C4-2B (cell line): ENCODE measurements around the gene TSPAN3.

Experiments
- H3K27ac ChIP-seq: fragments of 450-650 bp; 2 replicates; pipeline ENCODE4 v1.5.1; 2017
- ZFX ChIP-seq: fragments of 450-650 bp; IDR thresholded peaks from 2 replicates; pipeline ENCODE4 v1.6.1; 2017
- TF ChIP-seq, protein P1 (sequence below): fragments of 450-650 bp; conservative IDR thresholded peaks from 2 replicates; pipeline ENCODE4 v1.5.1; 2017; ENCODE audit warnings: mild to moderate bottlenecking

Gene TSPAN3

DNA sequence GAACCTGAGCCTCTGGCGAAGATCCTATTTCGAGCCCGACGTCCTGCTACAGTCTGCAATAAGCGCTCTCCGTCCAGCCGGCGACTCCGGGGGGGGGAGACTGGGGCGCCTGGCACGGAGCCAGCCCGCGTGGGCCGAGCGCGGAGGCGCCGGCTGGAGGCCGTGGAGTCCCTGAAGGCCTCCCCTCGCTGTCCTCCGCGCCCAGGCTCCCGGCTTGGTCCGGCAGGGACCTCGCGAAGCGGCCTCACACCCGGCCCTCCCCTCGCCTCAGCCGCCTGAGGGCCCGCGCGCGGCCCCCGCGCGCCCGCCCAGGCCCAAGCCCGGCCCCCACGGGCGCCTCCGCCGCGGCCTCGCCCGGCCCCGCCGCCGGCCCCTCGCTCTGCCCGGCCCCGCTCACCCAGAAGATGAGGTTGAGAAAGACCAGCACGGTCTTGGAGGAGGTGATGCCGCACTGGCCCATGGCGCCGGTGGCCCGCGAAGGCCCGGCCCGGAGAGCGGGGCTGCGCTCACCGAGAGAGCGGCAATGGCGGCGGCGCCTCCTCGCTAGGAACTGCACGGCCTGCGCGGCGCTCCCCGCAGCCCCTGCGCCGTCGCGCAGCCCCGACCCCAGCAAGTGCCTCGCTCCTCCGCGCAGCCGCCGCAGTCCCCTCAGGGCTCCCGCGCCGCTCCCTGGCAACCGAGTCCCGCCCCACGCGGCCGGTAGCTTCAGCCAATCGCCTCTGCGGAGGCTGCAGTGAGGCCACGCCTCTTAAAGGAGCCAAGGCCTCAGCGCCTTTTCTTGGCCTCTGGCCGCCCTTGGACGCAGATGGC is at the start of gene TSPAN3:
TSPAN3 (minus strand) TSS at position 615 of the 810 bp plus-strand sequence; CDS start at position 460, 155 bp downstream.
- peak within 1 kb of the TSS; percentile 80 for H3K27ac ChIP-seq
- TF ChIP-seq, protein P1, sequence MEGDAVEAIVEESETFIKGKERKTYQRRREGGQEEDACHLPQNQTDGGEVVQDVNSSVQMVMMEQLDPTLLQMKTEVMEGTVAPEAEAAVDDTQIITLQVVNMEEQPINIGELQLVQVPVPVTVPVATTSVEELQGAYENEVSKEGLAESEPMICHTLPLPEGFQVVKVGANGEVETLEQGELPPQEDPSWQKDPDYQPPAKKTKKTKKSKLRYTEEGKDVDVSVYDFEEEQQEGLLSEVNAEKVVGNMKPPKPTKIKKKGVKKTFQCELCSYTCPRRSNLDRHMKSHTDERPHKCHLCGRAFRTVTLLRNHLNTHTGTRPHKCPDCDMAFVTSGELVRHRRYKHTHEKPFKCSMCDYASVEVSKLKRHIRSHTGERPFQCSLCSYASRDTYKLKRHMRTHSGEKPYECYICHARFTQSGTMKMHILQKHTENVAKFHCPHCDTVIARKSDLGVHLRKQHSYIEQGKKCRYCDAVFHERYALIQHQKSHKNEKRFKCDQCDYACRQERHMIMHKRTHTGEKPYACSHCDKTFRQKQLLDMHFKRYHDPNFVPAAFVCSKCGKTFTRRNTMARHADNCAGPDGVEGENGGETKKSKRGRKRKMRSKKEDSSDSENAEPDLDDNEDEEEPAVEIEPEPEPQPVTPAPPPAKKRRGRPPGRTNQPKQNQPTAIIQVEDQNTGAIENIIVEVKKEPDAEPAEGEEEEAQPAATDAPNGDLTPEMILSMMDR = no peak
- TF ChIP-seq ZFX = peak; percentile 90

DNA sequence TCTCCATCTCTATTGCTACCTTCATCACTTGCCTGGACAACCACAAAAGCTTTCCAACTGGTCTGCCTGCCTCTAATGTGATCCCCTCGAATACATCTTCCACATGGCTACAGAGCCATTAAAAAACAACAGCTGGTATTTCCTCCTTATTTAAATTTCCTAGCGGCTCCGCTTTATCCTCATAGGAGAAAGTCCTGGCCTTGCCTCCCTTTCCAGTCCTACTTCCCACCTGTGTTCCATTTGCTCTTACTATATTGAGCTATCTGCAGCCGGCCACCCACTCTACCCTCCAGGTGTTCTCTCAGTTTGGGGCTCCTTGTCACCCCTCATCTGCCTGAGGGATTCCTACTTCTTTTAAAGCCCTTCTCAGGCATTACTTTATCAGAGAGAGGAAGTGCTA is 49.7 kb upstream of the TSPAN3 start:
- TF ChIP-seq, protein P1 = no peak
- no peak for TF ChIP-seq ZFX
- no peak overlapping the region for H3K27ac ChIP-seq

DNA sequence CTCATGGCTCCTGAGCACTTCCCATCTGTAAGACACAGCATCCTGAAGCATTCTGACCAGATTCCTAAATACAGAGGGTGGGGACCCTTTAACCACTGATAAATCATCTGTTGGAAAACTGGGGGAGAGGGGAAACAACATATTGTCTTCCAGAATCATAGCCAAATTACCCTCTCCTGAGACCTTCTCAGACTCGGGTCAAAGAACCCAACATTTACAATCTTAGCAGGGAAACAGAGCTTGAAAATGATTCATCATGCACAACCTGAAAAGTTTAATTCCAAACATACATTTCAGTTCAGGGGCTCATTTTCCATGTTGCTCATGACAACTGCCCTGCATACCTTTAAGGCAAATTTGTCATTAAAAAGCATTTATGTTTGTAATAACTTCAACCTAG is 48.5 kb upstream of the TSPAN3 start:
- no peak for TF ChIP-seq ZFX
- TF ChIP-seq, protein P1 = no peak
- no peak overlapping the region for H3K27ac ChIP-seq

DNA sequence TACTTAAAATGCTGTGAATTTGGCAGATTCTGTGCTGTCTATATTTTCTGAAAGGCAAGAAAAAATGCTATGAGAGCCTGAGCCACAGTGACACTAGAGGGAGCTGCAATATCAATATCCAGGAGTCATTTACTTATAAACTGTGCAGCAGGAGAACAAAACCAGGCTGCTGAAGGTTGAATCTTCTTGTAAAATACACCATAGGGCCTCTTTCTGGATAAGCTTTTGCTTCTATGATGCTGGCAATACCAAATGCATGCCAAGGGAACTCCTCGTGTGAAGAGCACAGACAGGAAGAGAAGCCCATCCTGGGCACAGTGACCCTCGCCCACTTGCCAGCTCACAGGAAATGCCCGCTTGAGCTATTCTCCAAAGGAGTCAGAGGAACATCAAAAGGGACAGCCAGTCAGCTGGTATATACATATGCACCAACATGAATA is 48.0 kb upstream of the TSPAN3 start:
- no peak overlapping the region for H3K27ac ChIP-seq
- TF ChIP-seq, protein P1 = peak; percentile 81
- TF ChIP-seq ZFX = no peak

DNA sequence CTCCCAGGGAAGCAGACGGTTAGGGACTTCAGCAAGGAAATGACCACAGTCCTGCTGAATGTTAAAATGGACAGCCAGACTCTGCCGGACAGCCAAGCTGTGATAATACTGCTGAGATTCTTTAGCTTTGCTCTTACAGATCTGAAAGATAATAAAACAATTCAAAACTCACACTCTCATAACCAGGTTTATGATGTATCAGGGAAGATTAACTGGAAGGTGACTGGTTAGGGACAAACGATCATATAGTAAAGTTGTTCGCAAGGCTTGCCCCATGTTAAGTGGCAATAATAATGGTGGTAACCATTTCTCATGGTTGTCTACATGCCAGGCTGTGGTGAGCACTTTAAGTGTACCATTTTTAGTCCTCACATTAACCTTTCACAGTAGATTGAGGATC is 44.3 kb upstream of the TSPAN3 start:
- TF ChIP-seq, protein P1 = no peak
- no peak for TF ChIP-seq ZFX

DNA sequence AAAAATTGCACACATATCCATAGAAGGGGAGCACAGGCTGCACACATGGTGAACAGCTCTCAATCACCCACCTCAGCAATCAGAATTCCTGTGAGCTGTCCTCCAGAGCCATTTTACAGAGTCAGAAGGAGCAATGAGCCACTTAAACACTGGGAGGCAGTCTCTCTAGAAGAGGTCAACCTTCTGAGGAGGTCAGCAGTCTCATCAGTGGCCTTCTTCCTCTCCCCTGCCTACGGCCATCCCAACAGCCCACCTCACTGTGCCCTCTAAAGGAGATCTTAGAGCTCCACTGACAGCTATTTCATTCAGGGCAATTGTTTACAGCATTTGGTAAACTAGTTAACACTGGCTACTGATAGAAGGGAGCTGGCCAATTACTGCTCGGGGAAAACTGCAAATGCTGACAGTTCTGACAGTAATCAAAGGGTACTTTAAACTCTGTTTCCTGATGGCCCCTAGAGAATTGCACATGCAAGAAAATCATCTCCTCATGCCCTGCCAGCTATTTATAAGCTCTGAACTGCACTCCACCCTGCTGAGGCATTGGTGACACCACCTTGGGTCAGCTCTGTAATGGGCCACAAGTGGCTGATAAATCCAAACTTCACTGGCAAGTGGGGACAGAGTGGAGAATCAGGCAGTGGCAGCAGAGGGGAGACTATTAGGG is 42.1 kb upstream of the TSPAN3 start:
- no peak overlapping the region for H3K27ac ChIP-seq
- TF ChIP-seq ZFX = no peak
- TF ChIP-seq, protein P1 = peak; percentile 22

More for the DNA sequence above, 44.3 kb upstream of the TSPAN3 start:
- no peak overlapping the region for H3K27ac ChIP-seq

DNA sequence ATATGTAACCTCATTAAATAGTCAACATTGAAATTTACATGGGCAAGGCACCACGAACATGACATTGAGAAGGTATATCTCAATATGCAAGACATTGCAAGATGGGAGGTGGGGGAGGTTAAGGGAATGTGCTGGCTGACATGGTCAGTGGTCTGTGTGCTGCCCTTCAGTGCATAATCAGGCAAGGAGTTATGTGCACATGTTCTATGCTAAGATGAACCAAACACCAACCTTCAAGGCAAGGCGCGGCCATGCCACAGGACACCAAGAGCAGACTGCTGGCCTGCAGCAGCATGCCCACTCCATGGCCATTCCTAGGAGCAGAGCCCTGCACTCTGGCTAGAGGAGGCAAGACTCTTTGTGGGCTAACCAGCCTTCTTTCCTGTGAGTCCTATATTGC is 40.9 kb upstream of the TSPAN3 start:
- H3K27ac ChIP-seq = no peak overlapping the region
- TF ChIP-seq, protein P1 = no peak
- no peak for TF ChIP-seq ZFX
